GM12878 (cell line): Measurements from ENCODE around the gene MAZ. TPM values are rescaled to one million over a fixed set of nuclear protein-coding genes. Genes with fewer than 3 reads are reported as not detected.

ENCODE experiments used
- ATAC-seq: fragments of 200-7000 bp; cut with Tn5 transposase; 3 replicates; pipeline ENCODE4 v1.9.1; 2020; ENCODE audit warnings: mild to moderate bottlenecking, moderate library complexity
- BruUV-seq: library from RNA; stranded (reverse); fragments of 400-500 nt; replicated peaks from 2 replicates; lab custom pipeline; 2021; lab: Mats Ljungman, UMichigan
- CTCF ChIA-PET: fragments of 300-600 bp; sonication (Branson Sonifier 250); formaldehyde crosslinking; extraction: SDS; loops from one replicate; lab custom pipeline; 2021; ENCODE audit warnings: inconsistent platforms; lab: Yijun Ruan, JAX
- POLR2A ChIA-PET: fragments of 350-600 bp; formaldehyde crosslinking; extraction: SDS; loops from one replicate; lab custom pipeline; 2021; ENCODE audit warnings: inconsistent platforms; lab: Charles Lee
- RAD21 ChIA-PET: fragments of 300-600 bp; sonication (Branson Sonifier 250); formaldehyde crosslinking; loops from one replicate; lab custom pipeline; 2023; ENCODE audit warnings: antibody characterized with exemption; ENCODE audit not compliant: unreplicated experiment; lab: Charles Lee
- SMC1A ChIA-PET: fragments of 300-600 bp; sonication (Branson Sonifier 250); formaldehyde crosslinking; loops from one replicate; lab custom pipeline; 2023; ENCODE audit not compliant: unreplicated experiment, uncharacterized antibody; lab: Charles Lee
- DNase-seq: peaks from one replicate; pipeline ENCODE4 v3.0.0-alpha.2; 2011; ENCODE audit warnings: low read depth, low spot score
- FAIRE-seq: peaks from 3 replicates; lab custom pipeline; 2011; peaks lifted over from hg19 to GRCh38; lab: Jason Lieb, UNC
- H2AFZ ChIP-seq: 2 replicates; pipeline ENCODE4 v1.6.0; 2011; ENCODE audit warnings: low read depth, low read length, control low read depth; ENCODE audit not compliant: control insufficient read depth
- H3K27ac ChIP-seq: 2 replicates; pipeline ENCODE4 v1.5.1; 2011; ENCODE audit warnings: control low read depth; ENCODE audit not compliant: control insufficient read depth, insufficient read depth
- H3K27me3 ChIP-seq, 2 experiments: replicated peaks in 1 of 2; 2 replicates each; pipeline versions ENCODE4 v1.6.0 to v1.6.1; 2011; ENCODE audit warnings: low read length in 1 of 2; ENCODE audit not compliant: control insufficient read depth in 2 of 2, insufficient read depth in 2 of 2
- H3K36me3 ChIP-seq, 2 experiments: 2 replicates each; pipeline ENCODE4 v1.5.1; 2011; ENCODE audit warnings: low read length in 1 of 2; ENCODE audit not compliant: control insufficient read depth in 2 of 2, insufficient read depth in 2 of 2
- H3K4me1 ChIP-seq: 2 replicates; pipeline ENCODE4 v1.6.1; 2011; ENCODE audit warnings: mild to moderate bottlenecking, low read length, moderate library complexity, mixed read lengths; ENCODE audit not compliant: control insufficient read depth, insufficient read depth
- H3K4me2 ChIP-seq: 2 replicates; pipeline ENCODE4 v1.6.0; 2011; ENCODE audit warnings: control low read depth; ENCODE audit not compliant: control insufficient read depth, insufficient read depth
- H3K4me3 ChIP-seq: fragments of 200-600 bp; sonication (generic); 2 replicates; pipeline ENCODE4 v1.5.1; 2016
- H3K79me2 ChIP-seq: 2 replicates; pipeline ENCODE4 v1.6.0; 2011; ENCODE audit warnings: low read length; ENCODE audit not compliant: control insufficient read depth, insufficient read depth
- H3K9ac ChIP-seq: 2 replicates; pipeline ENCODE4 v1.8.0; 2011; ENCODE audit warnings: low read length, control low read depth, mixed read lengths; ENCODE audit not compliant: control insufficient read depth, insufficient read depth
- H3K9me3 ChIP-seq: replicated peaks from 3 replicates; pipeline ENCODE4 v1.5.1; 2011; ENCODE audit warnings: mild to moderate bottlenecking, low read length; ENCODE audit not compliant: control insufficient read depth, insufficient read depth
- H4K20me1 ChIP-seq: 2 replicates; pipeline ENCODE4 v1.6.0; 2011; ENCODE audit not compliant: control insufficient read depth, insufficient read depth
- ATF7 ChIP-seq: fragments of 450-650 bp; IDR thresholded peaks from 2 replicates; pipeline ENCODE4 v1.6.1; 2016; ENCODE audit warnings: low read depth, mild to moderate bottlenecking
- CHD4 ChIP-seq: fragments of 200-600 bp; sonication (generic); IDR thresholded peaks from 2 replicates; pipeline ENCODE4 v1.6.1; 2016; ENCODE audit warnings: mild to moderate bottlenecking
- CREB1 ChIP-seq: IDR thresholded peaks from 2 replicates; pipeline ENCODE4 v1.6.1; 2012; ENCODE audit warnings: low read depth, mild to moderate bottlenecking, inconsistent platforms
- CREM ChIP-seq: IDR thresholded peaks from 2 replicates; pipeline ENCODE4 v1.6.1; 2014; ENCODE audit warnings: antibody characterized with exemption, low read depth
- GATAD2B ChIP-seq: fragments of 450-650 bp; conservative IDR thresholded peaks from 2 replicates; pipeline ENCODE4 v1.6.1; 2017; ENCODE audit warnings: low read depth, mild to moderate bottlenecking, moderate library complexity
- MTA2 ChIP-seq: fragments of 450-650 bp; IDR thresholded peaks from 2 replicates; pipeline ENCODE4 v1.6.1; 2016; ENCODE audit warnings: low read depth, mild to moderate bottlenecking, moderate library complexity
- RCOR1 ChIP-seq: conservative IDR thresholded peaks from 2 replicates; pipeline ENCODE4 v1.6.1; 2012; ENCODE audit warnings: low read depth, low read length, improper control_type of control experiment
- RELA ChIP-seq: fragments of 450-650 bp; IDR thresholded peaks from 2 replicates; pipeline ENCODE4 v1.8.0; 2014; ENCODE audit warnings: borderline replicate concordance; ENCODE audit not compliant: partially characterized antibody
- SMARCA5 ChIP-seq: fragments of 450-650 bp; IDR thresholded peaks from 2 replicates; pipeline ENCODE4 v1.6.1; 2017; ENCODE audit warnings: mild to moderate bottlenecking
- ZZZ3 ChIP-seq: IDR thresholded peaks from 2 replicates; pipeline ENCODE4 v1.6.1; 2011; ENCODE audit warnings: low read depth; ENCODE audit not compliant: control insufficient read depth, insufficient read length
- WGBS: methylation state at CpG from one replicate; pipeline ENCODE4 v1.1.6; 2016; ENCODE audit warnings: low lambda C conversion rate; ENCODE audit not compliant: insufficient replicate concordance, insufficient coverage; ENCODE audit errors: missing lambda C conversion rate; 5-methylcytosine and 5-hydroxymethylcytosine counted together
- in situ Hi-C: fragments of 300-500 bp; cut with MboI; formaldehyde crosslinking; loops from 9 replicates; pipeline ENCODE4 v1.14.3; 2018; ENCODE audit warnings: mixed read lengths
- intact Hi-C: fragments of 100-400 bp; cut with micrococcal nuclease; formaldehyde crosslinking; loops from one replicate; pipeline ENCODE4 v1.14.2; 2022; ENCODE audit not compliant: unreplicated experiment
- polyA plus RNA-seq, 11 experiments: library from polyadenylated mRNA; depleted of rRNA in 4 of 11; unstranded in 6 of 11; stranded (reverse) in 5 of 11; fragments of >200 nt; fragmentation: Nextera tagmentation in 4 of 11; fragmentation: Illumina TruSeq in 1 of 11; extraction: Ambion mirVana in 4 of 11; extraction: Trizol in 1 of 11; gene quantifications; 1 replicate in 1 of 11; 2 replicates in 10 of 11; pipeline versions ENCODE4 v1.2.1 to v1.2.3, GENCODE V29; 2011 to 2016; ENCODE audit warnings: inconsistent platforms in 2 of 11, missing spikeins in 2 of 11, low read depth in 1 of 11
- total RNA-seq, 4 experiments: library from RNA; depleted of rRNA in 3 of 4; stranded (reverse); fragments of >200 nt in 3 of 4; fragmentation: Illumina TruSeq in 1 of 4; extraction: Trizol in 1 of 4; gene quantifications; 2 replicates each; pipeline versions ENCODE4 v1.2.1 to v1.2.3, GENCODE V29; 2013 to 2021
- TF ChIP-seq, protein P1 (sequence below): IDR thresholded peaks from 2 replicates; pipeline ENCODE4 v1.6.1; 2012; ENCODE audit warnings: mild to moderate bottlenecking, low read depth, low read length
- TF ChIP-seq, protein P2 (sequence below): fragments of 150-350 bp; IDR thresholded peaks from 2 replicates; pipeline ENCODE4 v1.6.1; 2014; ENCODE audit warnings: mild to moderate bottlenecking, low read depth, low read length
- TF ChIP-seq, protein P3 (sequence below): fragments of 450-650 bp; conservative IDR thresholded peaks from 2 replicates; pipeline ENCODE4 v1.6.1; 2017; ENCODE audit warnings: mild to moderate bottlenecking, moderate library complexity
- TF ChIP-seq, protein P4 (sequence below): fragments of 450-650 bp; IDR thresholded peaks from 2 replicates; pipeline ENCODE4 v1.6.1; 2018; ENCODE audit warnings: mild to moderate bottlenecking, low read depth, moderate library complexity; ENCODE audit not compliant: partially characterized antibody

The MAZ gene
- total and polyA plus RNA-seq, 10 of the 15 experiments (the other 5 are each of a cell fraction or from before 2014, with no cell fraction given), result 23.9 to 309 (median 116) TPM

DNA sequence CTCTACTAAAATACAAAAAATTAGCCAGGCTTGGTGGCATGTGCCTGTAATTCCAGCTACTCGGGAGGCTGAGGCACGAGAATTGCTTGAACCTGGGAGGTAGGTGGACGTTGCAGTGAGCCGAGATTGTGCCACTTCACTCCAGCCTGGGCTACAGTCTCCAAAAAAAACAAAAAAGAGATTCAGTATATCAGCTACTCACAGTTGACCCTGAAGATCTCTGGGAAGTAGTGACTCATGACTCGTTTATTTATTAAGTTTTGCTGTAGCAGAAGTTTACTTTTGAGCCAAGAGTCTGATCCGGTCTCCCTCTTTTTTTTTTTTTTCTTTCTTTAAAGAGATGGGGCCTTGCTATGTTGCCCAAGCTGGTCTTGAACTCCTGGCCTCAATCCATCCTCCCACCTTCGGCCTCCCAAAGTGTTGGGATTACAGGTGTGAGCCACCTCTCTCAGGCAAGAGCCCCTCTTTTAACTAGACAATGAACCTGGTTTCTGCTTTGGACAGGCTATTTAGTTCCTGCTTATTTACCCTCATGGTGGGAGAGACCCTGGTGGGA is 18.3 kb downstream of the MAZ start:
- no peak for DNase-seq
- H3K9me3 ChIP-seq, result no peaks in the 10 kb centered on the region
- no peak for ATAC-seq
- peaks cover 49% of the 10 kb centered on the region for H3K79me2 ChIP-seq
- SMC1A ChIA-PET, result interaction anchor here (1.6 kb wide), 1 partner anchor 24 kb away, joined by 12 read pairs; no protein-coding TSS in a partner anchor
- WGBS, result 77% methylated on average over 7 of the region's 7 CpGs
- H3K9ac ChIP-seq, result peak overlapping the region; percentile 46; the same call in 1 of the 2 replicates
- H3K4me3 ChIP-seq, result no peak overlapping the region
- CTCF ChIA-PET, result interaction anchor here (0.6 to 6.4 kb wide), 3 partner anchors 17 to 33 kb away, joined by 3 to 55 read pairs (median 3); no protein-coding TSS in a partner anchor
- intact Hi-C loops (loop anchor here (5.0 kb wide), 1 partner anchor 38 kb away; the partner anchor contains the start of gene CDIPT), in situ Hi-C loops (no loop called here)
- H3K36me3 ChIP-seq, result no peaks in the 10 kb centered on the region; a peak in 1 of 4 replicates
- peaks cover 13% of the 10 kb centered on the region for H3K4me1 ChIP-seq
- H2AFZ ChIP-seq, result no peak overlapping the region
- RAD21 ChIA-PET, result interaction anchor here (1.1 kb wide), 1 partner anchor 23 kb away, joined by 4 read pairs; no protein-coding TSS in a partner anchor
- no TSS peak for BruUV-seq
- POLR2A ChIA-PET, result interaction anchor here (0.5 to 1.5 kb wide), 5 partner anchors 17 to 160 kb away, joined by 3 to 7 read pairs (median 3); no protein-coding TSS in a partner anchor
- peak overlapping the region; percentile 16 for H3K27ac ChIP-seq
- H3K4me2 ChIP-seq, result peak overlapping the region; percentile 70
- H3K27me3 ChIP-seq, result no peaks in the 10 kb centered on the region
- FAIRE-seq, result no peak
- H4K20me1 ChIP-seq, result 0 out of 2 replicates have a peak, but pooled peaks cover 3% of the 10 kb centered on the region
- TF ChIP-seq, protein P1, sequence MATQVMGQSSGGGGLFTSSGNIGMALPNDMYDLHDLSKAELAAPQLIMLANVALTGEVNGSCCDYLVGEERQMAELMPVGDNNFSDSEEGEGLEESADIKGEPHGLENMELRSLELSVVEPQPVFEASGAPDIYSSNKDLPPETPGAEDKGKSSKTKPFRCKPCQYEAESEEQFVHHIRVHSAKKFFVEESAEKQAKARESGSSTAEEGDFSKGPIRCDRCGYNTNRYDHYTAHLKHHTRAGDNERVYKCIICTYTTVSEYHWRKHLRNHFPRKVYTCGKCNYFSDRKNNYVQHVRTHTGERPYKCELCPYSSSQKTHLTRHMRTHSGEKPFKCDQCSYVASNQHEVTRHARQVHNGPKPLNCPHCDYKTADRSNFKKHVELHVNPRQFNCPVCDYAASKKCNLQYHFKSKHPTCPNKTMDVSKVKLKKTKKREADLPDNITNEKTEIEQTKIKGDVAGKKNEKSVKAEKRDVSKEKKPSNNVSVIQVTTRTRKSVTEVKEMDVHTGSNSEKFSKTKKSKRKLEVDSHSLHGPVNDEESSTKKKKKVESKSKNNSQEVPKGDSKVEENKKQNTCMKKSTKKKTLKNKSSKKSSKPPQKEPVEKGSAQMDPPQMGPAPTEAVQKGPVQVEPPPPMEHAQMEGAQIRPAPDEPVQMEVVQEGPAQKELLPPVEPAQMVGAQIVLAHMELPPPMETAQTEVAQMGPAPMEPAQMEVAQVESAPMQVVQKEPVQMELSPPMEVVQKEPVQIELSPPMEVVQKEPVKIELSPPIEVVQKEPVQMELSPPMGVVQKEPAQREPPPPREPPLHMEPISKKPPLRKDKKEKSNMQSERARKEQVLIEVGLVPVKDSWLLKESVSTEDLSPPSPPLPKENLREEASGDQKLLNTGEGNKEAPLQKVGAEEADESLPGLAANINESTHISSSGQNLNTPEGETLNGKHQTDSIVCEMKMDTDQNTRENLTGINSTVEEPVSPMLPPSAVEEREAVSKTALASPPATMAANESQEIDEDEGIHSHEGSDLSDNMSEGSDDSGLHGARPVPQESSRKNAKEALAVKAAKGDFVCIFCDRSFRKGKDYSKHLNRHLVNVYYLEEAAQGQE, result no peak
- TF ChIP-seq GATAD2B (no peak), CREM (no peak), MTA2 (no peak), CHD4 (no peak), CREB1 (no peak), RELA (no peak), ZZZ3 (no peak), ATF7 (no peak), RCOR1 (no peak), SMARCA5 (no peak)
- TF ChIP-seq, protein P2, sequence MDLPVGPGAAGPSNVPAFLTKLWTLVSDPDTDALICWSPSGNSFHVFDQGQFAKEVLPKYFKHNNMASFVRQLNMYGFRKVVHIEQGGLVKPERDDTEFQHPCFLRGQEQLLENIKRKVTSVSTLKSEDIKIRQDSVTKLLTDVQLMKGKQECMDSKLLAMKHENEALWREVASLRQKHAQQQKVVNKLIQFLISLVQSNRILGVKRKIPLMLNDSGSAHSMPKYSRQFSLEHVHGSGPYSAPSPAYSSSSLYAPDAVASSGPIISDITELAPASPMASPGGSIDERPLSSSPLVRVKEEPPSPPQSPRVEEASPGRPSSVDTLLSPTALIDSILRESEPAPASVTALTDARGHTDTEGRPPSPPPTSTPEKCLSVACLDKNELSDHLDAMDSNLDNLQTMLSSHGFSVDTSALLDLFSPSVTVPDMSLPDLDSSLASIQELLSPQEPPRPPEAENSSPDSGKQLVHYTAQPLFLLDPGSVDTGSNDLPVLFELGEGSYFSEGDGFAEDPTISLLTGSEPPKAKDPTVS, result no peak
- TF ChIP-seq, protein P3, sequence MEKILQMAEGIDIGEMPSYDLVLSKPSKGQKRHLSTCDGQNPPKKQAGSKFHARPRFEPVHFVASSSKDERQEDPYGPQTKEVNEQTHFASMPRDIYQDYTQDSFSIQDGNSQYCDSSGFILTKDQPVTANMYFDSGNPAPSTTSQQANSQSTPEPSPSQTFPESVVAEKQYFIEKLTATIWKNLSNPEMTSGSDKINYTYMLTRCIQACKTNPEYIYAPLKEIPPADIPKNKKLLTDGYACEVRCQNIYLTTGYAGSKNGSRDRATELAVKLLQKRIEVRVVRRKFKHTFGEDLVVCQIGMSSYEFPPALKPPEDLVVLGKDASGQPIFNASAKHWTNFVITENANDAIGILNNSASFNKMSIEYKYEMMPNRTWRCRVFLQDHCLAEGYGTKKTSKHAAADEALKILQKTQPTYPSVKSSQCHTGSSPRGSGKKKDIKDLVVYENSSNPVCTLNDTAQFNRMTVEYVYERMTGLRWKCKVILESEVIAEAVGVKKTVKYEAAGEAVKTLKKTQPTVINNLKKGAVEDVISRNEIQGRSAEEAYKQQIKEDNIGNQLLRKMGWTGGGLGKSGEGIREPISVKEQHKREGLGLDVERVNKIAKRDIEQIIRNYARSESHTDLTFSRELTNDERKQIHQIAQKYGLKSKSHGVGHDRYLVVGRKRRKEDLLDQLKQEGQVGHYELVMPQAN, result no peak
- TF ChIP-seq, protein P4, sequence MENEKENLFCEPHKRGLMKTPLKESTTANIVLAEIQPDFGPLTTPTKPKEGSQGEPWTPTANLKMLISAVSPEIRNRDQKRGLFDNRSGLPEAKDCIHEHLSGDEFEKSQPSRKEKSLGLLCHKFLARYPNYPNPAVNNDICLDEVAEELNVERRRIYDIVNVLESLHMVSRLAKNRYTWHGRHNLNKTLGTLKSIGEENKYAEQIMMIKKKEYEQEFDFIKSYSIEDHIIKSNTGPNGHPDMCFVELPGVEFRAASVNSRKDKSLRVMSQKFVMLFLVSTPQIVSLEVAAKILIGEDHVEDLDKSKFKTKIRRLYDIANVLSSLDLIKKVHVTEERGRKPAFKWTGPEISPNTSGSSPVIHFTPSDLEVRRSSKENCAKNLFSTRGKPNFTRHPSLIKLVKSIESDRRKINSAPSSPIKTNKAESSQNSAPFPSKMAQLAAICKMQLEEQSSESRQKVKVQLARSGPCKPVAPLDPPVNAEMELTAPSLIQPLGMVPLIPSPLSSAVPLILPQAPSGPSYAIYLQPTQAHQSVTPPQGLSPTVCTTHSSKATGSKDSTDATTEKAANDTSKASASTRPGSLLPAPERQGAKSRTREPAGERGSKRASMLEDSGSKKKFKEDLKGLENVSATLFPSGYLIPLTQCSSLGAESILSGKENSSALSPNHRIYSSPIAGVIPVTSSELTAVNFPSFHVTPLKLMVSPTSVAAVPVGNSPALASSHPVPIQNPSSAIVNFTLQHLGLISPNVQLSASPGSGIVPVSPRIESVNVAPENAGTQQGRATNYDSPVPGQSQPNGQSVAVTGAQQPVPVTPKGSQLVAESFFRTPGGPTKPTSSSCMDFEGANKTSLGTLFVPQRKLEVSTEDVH, result no peak
